PC-9 (cell line): ENCODE data around the gene ADRA1B. TPM values are rescaled to one million over a fixed set of nuclear protein-coding genes. Genes with fewer than 3 reads are reported as not detected.

Experiments used
- BruUV-seq: library from RNA; stranded (reverse); fragments of 400-500 nt; replicated peaks from 2 replicates; lab custom pipeline; 2021; lab: Mats Ljungman, UMichigan
- CTCF ChIA-PET: fragments of 300-600 bp; sonication (Branson Sonifier 250); formaldehyde crosslinking; loops from one replicate; lab custom pipeline; 2022; ENCODE audit warnings: antibody characterized with exemption; lab: Charles Lee
- POLR2A ChIA-PET: fragments of 300-600 bp; sonication (Branson Sonifier 250); formaldehyde crosslinking; loops from one replicate; lab custom pipeline; 2022; ENCODE audit warnings: antibody characterized with exemption; ENCODE audit not compliant: unreplicated experiment; lab: Charles Lee
- DNase-seq, 2 experiments: peaks; one replicate each; pipeline versions ENCODE4 v3.0.0 to v3.0.0-alpha.2; 2015 to 2022; ENCODE audit warnings: mixed read lengths in 1 of 2
- H2AFZ ChIP-seq: fragments of 200-600 bp; sonication (generic); 2 replicates; pipeline ENCODE4 v1.8.1; 2017; ENCODE audit warnings: antibody characterized with exemption
- H3F3A ChIP-seq: fragments of 200-600 bp; sonication (generic); 2 replicates; pipeline ENCODE4 v1.8.1; 2017; ENCODE audit warnings: antibody characterized with exemption, mild to moderate bottlenecking, low read depth; ENCODE audit not compliant: insufficient read depth
- H3K27ac ChIP-seq: fragments of 200-600 bp; sonication (generic); 2 replicates; pipeline ENCODE4 v1.6.1; 2016; ENCODE audit warnings: mixed run types
- H3K27me3 ChIP-seq: fragments of 200-600 bp; sonication (generic); 2 replicates; pipeline ENCODE4 v1.6.1; 2016; ENCODE audit warnings: low read depth, mixed run types; ENCODE audit not compliant: insufficient read depth
- H3K36me3 ChIP-seq: fragments of 200-600 bp; sonication (generic); 2 replicates; pipeline ENCODE4 v1.6.1; 2016; ENCODE audit warnings: low read depth, mixed run types
- H3K4me1 ChIP-seq: fragments of 200-600 bp; sonication (generic); replicated peaks from 2 replicates; pipeline ENCODE4 v1.6.1; 2016; ENCODE audit warnings: mixed run types; ENCODE audit not compliant: insufficient read depth
- H3K4me2 ChIP-seq: fragments of 200-600 bp; sonication (generic); 2 replicates; pipeline ENCODE4 v1.6.1; 2017; ENCODE audit warnings: mixed run types
- H3K4me3 ChIP-seq: fragments of 200-600 bp; sonication (generic); 2 replicates; pipeline ENCODE4 v1.6.1; 2016; ENCODE audit warnings: mixed run types
- H3K79me2 ChIP-seq: fragments of 200-600 bp; sonication (generic); 2 replicates; pipeline ENCODE4 v1.6.1; 2017; ENCODE audit warnings: low read depth, mixed run types
- H3K9me2 ChIP-seq: fragments of 200-600 bp; sonication (generic); 2 replicates; pipeline ENCODE4 v1.8.1; 2017; ENCODE audit warnings: mild to moderate bottlenecking; ENCODE audit not compliant: insufficient read depth
- H3K9me3 ChIP-seq: fragments of 200-600 bp; sonication (generic); 2 replicates; pipeline ENCODE4 v1.8.1; 2016; ENCODE audit warnings: low read depth; ENCODE audit not compliant: insufficient read depth
- H4K20me1 ChIP-seq: fragments of 200-600 bp; sonication (generic); 2 replicates; pipeline ENCODE4 v1.8.1; 2017; ENCODE audit not compliant: insufficient read depth
- EZH2 ChIP-seq: fragments of 200-600 bp; sonication (generic); IDR thresholded peaks from 2 replicates; pipeline ENCODE4 v1.8.0; 2017; ENCODE audit warnings: antibody characterized with exemption, low read depth
- intact Hi-C: fragments of 100-400 bp; cut with micrococcal nuclease; formaldehyde crosslinking; loops from one replicate; pipeline ENCODE4 v1.10.0; 2022; ENCODE audit not compliant: unreplicated experiment
- total RNA-seq: library from RNA; stranded (reverse); gene quantifications from 2 replicates; pipeline ENCODE4 v1.2.3, GENCODE V29; 2021
- TF ChIP-seq, protein P1 (sequence below): fragments of 200-600 bp; sonication (generic); conservative IDR thresholded peaks from 2 replicates; pipeline ENCODE4 v1.6.1; 2017; ENCODE audit warnings: mixed run types, antibody characterized with exemption, mild to moderate bottlenecking, moderate library complexity

The ADRA1B gene
- total RNA-seq, 1 experiment from 2014 or later = 4.6 TPM

DNA sequence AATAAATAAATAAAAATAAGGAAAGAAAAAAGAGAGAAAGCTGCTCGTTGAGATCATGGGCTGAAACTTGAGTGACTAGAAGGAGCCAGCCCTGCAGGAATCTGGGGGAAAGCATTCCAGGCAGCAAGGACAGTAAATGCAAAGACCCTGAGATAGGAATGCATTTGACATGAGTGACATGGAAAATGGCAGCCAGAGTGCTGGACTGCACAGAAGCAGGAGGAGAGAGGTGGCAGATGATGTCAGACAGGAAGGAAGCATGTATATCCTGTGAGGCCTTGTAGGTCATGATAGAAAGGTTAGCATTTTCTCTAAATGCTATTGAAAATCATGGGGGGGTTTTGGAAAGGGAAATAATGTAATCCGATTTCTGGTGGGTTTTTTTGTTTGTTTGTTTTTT is 29.1 kb downstream of the ADRA1B start:
- CTCF ChIA-PET = no interaction called here
- no TSS peak for BruUV-seq
- DNase-seq = no peak

DNA sequence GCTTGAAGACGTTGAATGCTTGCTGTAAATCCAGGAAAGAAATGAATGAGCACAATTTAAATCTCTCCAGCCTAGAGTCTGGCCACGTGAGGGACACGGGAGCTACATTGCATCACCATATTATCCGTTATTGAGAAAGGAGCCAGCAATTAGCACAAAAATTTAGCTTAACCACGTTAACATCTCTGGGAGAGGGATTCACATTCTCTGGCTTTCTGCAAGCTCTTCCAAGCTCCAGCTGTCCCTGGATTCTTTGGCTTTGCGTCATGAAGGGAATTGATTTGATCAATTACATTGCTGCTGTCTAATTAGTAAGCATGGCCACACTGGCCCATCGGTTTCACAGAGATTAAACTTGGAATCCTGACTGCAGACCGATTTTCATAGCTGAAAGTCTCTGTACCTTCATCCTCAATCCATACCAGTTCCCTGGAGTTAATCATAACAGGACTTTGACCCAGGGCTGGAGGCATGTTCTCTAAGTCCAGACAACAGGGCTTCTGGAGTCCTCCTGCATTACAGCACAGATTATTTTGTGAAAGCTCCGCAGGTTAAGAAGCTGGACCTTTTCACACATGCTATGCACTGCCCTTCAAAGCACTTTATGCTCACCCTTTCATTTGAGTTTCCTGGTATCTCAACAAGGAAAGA is 31.6 kb downstream of the ADRA1B start:
- CTCF ChIA-PET = no interaction called here

More for the DNA sequence above, 29.1 kb downstream of the ADRA1B start:
- POLR2A ChIA-PET = no interaction called here
- Histone ChIP-seq H3K4me2 (no peak overlapping the region), H2AFZ (no peak overlapping the region), H3K27me3 (no peaks in the 10 kb centered on the region), H3F3A (no peaks in the 10 kb centered on the region), H3K9me2 (no peaks in the 10 kb centered on the region), H3K27ac (no peak overlapping the region), H3K4me1 (no peaks in the 10 kb centered on the region), H3K36me3 (no peaks in the 10 kb centered on the region), H3K9me3 (no peaks in the 10 kb centered on the region), H3K4me3 (no peak overlapping the region), H3K79me2 (no peaks in the 10 kb centered on the region), H4K20me1 (no peaks in the 10 kb centered on the region)
- intact Hi-C loops = no loop called here
- TF ChIP-seq, protein P1, sequence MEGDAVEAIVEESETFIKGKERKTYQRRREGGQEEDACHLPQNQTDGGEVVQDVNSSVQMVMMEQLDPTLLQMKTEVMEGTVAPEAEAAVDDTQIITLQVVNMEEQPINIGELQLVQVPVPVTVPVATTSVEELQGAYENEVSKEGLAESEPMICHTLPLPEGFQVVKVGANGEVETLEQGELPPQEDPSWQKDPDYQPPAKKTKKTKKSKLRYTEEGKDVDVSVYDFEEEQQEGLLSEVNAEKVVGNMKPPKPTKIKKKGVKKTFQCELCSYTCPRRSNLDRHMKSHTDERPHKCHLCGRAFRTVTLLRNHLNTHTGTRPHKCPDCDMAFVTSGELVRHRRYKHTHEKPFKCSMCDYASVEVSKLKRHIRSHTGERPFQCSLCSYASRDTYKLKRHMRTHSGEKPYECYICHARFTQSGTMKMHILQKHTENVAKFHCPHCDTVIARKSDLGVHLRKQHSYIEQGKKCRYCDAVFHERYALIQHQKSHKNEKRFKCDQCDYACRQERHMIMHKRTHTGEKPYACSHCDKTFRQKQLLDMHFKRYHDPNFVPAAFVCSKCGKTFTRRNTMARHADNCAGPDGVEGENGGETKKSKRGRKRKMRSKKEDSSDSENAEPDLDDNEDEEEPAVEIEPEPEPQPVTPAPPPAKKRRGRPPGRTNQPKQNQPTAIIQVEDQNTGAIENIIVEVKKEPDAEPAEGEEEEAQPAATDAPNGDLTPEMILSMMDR = no peak
- TF ChIP-seq EZH2 = no peak

DNA sequence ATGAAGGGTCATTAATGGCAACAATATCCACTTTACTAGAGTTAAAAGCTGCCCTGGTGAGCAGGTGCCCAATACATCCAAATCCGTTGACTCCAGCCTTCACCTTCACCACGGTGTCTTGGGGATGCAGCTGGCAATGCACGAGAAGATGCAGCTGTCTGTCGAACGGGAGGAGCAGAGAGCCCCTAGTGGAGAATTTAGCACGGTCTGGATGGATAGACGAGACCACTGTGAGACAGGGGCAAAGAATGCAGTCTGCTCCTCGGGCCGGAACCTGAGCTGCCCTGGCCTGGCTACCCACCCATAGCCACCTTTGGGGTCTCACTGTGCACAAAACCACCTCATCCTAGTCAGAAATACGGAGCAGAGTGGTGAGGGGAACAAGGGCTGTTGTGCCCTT is 35.1 kb downstream of the ADRA1B start:
- Histone ChIP-seq H3K79me2 (no peaks in the 10 kb centered on the region), H3K9me3 (no peaks in the 10 kb centered on the region), H3K4me1 (no peaks in the 10 kb centered on the region), H2AFZ (no peak overlapping the region), H3K9me2 (no peaks in the 10 kb centered on the region), H4K20me1 (no peaks in the 10 kb centered on the region), H3K4me3 (no peak overlapping the region), H3F3A (no peaks in the 10 kb centered on the region), H3K27ac (no peak overlapping the region), H3K27me3 (no peaks in the 10 kb centered on the region), H3K36me3 (no peaks in the 10 kb centered on the region), H3K4me2 (no peak overlapping the region)
- POLR2A ChIA-PET = no interaction called here
- DNase-seq = no peak
- BruUV-seq = no TSS peak
- CTCF ChIA-PET = no interaction called here
- TF ChIP-seq, protein P1 = no peak
- no peak for TF ChIP-seq EZH2
- intact Hi-C loops = no loop called here

More for the DNA sequence above, 31.6 kb downstream of the ADRA1B start:
- no peaks in the 10 kb centered on the region for H3K27me3 ChIP-seq
- H3K9me2 ChIP-seq = no peaks in the 10 kb centered on the region
- no peaks in the 10 kb centered on the region for H3K9me3 ChIP-seq
- no peak for TF ChIP-seq EZH2
- TF ChIP-seq, protein P1 = no peak
- H3F3A ChIP-seq = no peaks in the 10 kb centered on the region
- H3K36me3 ChIP-seq = no peaks in the 10 kb centered on the region
- POLR2A ChIA-PET = interaction anchor here (0.7 kb wide), 1 partner anchor 412 kb away, joined by 3 read pairs; no protein-coding TSS in a partner anchor
- intact Hi-C loops = no loop called here
- no peak overlapping the region for H3K27ac ChIP-seq
- no peaks in the 10 kb centered on the region for H3K4me1 ChIP-seq
- H3K79me2 ChIP-seq = no peaks in the 10 kb centered on the region
- no TSS peak for BruUV-seq
- no peak for DNase-seq
- no peak overlapping the region for H3K4me2 ChIP-seq
- H3K4me3 ChIP-seq = no peak overlapping the region
- H2AFZ ChIP-seq = no peak overlapping the region
- no peaks in the 10 kb centered on the region for H4K20me1 ChIP-seq
